ENCODE data around the gene HAUS7. TPM values are rescaled to one million over a fixed set of nuclear protein-coding genes. Genes with fewer than 3 reads are reported as not detected.
A peak's percentile ranks its signal among the peaks of the same experiment; 100 is the strongest.

HAUS7 gene
- total RNA-seq, 1 experiment from 2014 or later: 34.2 TPM

DNA sequence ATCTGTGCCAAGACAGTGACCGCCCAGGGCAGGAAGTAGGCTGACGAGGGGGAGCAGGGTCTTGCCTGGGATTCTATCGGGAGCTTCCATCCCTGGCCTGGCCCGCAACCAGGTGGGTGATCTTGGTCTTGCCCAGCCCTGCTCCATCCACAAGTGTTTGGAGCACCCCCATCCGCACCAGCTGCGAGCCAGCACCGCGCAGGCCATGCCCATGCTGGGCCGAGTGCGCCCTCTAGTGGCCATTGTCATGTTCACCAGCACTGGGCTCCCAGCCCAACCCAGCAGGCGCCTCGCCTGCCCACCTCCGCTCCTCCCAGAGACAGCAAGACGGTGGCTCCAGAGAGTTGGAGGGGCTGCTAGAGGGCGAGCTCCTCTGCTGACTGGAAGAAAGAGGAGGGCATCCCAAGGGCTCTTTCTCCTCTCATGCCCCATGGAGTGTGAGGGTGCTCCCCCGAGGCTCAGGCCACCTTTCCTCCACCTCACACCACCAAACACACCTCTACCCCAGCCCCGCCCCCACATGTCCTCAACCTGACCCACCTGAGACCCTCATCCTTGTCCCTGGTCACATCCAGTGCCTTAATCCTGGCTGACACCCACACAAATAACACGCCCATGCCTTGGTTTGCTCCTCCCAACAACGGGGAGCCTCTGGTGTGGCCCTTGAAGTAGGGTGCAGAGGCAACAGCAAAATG is 37.3 kb upstream of the HAUS7 start:
- Histone ChIP-seq H3K4me1 (replicated peaks) (no peaks in the 10 kb centered on the region), H3K27ac (no peak overlapping the region), H3K9me3 (replicated peaks) (no peaks in the 10 kb centered on the region), H3K27me3 (replicated peaks) (no peaks in the 10 kb centered on the region), H3K4me3 (no peak overlapping the region), H3K36me3 (no peaks in the 10 kb centered on the region)
- peak; percentile 33 to 72 for DNase-seq (ENCODE audit: low read depth in 1 of 2, low spot score in 2 of 2)

DNA sequence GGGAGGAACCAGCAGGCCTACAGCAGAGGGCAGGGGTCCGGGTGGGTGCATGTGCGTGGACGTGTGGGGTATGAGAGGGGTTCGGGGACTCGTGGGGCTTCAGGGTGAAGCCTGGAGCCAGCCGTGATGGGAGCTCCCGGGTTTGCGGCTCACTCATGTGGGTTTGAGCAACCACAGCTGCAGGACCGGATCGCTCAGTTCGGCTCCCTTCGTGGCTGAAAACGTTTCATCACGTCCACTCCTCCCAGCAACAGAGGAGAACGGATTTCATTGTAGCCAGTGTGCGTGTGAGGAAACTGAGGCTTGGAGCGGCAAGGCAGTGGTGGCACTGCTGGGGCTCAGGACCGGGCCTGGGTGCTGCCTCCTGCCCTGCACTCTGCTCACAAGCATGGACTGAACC is 35.0 kb upstream of the HAUS7 start:
- H3K9me3 ChIP-seq (replicated peaks): no peaks in the 10 kb centered on the region
- no peak overlapping the region for H3K4me3 ChIP-seq
- no peaks in the 10 kb centered on the region for H3K4me1 ChIP-seq (replicated peaks)
- H3K27ac ChIP-seq: no peak overlapping the region
- no peak for DNase-seq (ENCODE audit: low read depth in 1 of 2, low spot score in 2 of 2)
- H3K36me3 ChIP-seq: no peaks in the 10 kb centered on the region
- H3K27me3 ChIP-seq (replicated peaks): no peaks in the 10 kb centered on the region

DNA sequence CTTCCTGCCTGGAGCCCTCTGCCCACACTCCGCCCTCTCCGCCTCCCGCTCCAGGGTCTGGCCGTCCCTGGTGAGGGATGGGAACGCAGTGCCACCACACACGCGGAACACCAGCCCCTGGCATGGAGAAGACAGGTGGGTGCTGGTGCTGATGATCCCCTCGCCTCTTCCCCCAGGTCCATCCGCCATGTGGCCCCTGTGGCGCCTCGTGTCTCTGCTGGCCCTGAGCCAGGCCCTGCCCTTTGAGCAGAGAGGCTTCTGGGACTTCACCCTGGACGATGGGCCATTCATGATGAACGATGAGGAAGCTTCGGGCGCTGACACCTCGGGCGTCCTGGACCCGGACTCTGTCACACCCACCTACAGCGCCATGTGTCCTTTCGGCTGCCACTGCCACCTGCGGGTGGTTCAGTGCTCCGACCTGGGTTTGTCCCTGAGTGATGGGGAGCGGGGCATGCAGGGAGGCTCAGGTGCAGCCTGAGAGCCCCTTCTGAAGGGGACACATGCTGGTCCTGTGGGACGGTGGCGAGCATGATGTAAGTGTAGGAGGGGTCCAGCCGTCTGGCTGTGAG is 34.2 kb upstream of the HAUS7 start:
- Histone ChIP-seq H3K4me3 (no peak overlapping the region), H3K36me3 (no peaks in the 10 kb centered on the region), H3K27ac (no peak overlapping the region), H3K27me3 (replicated peaks) (no peaks in the 10 kb centered on the region), H3K9me3 (replicated peaks) (no peaks in the 10 kb centered on the region), H3K4me1 (replicated peaks) (no peaks in the 10 kb centered on the region)
- no peak for DNase-seq (ENCODE audit: low read depth in 1 of 2, low spot score in 2 of 2)

DNA sequence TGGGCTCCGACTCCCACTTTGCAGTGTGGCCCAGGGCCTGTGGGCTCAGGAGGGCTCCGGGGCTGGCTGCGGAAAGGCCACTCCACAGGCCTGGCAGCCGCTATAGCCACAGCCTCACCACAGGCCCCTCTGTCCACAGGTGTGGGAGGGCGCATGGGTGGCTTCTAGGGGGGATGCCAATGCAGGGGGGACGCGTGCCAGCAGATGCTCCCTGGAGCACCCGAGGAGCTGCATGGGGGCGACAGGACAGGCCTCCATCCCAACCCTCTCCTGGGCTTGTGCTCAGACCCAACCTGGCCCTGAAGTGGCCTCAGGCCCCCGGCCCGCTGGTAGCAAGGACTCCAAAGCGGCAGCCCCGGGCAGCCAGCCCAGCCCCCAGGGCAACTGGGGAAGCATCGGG is 32.4 kb upstream of the HAUS7 start:
- Histone ChIP-seq H3K4me3 (no peak overlapping the region), H3K27me3 (replicated peaks) (no peaks in the 10 kb centered on the region), H3K27ac (no peak overlapping the region), H3K9me3 (replicated peaks) (no peaks in the 10 kb centered on the region), H3K36me3 (no peaks in the 10 kb centered on the region), H3K4me1 (replicated peaks) (no peaks in the 10 kb centered on the region)
- DNase-seq (ENCODE audit: low read depth in 1 of 2, low spot score in 2 of 2): no peak

DNA sequence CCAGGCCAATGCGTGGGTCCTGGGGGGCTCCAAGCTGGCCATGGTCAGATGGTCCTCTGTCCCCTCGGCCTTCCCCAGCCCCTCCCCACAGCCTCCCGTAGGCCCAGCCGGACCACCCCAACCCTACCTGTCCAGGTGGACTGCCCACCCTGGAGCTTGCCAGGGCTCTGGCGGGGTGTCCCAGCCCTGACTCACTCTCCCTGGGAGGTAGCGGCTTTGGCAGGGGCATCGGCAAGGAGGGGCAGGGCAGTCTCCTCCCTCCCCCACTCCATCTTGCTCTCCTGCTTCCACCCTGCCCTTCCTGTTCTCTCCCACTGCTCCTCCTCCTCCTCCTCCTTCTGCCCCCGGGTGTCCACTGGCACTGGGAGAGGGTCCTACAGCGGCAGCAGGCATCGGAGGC is 31.8 kb upstream of the HAUS7 start:
- no peaks in the 10 kb centered on the region for H3K27me3 ChIP-seq (replicated peaks)
- no peak overlapping the region for H3K4me3 ChIP-seq
- no peak overlapping the region for H3K27ac ChIP-seq
- H3K36me3 ChIP-seq: no peaks in the 10 kb centered on the region
- no peak for DNase-seq (ENCODE audit: low read depth in 1 of 2, low spot score in 2 of 2)
- H3K4me1 ChIP-seq (replicated peaks): no peaks in the 10 kb centered on the region
- H3K9me3 ChIP-seq (replicated peaks): no peaks in the 10 kb centered on the region

DNA sequence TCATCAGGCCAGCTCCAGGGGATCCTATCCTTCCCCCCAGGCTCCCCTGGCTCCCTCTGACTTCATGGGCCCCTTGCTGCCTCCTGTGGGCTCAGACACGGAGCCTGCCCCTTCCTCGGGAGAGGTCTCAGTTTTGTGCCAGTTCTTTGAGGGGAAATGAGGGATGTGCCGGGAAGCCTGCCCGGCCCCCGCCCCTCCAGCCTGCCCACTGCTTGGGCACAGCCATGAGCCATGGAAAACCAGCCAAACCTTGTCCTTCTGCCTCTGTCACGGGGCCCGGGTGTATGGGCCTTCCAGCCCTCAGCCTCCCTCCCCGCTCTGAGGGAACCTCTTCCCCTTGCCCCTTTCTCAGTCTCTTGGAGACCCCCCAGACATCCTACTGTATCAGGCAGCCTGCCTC is 31.2 kb upstream of the HAUS7 start:
- no peak overlapping the region for H3K4me3 ChIP-seq
- no peaks in the 10 kb centered on the region for H3K9me3 ChIP-seq (replicated peaks)
- H3K27me3 ChIP-seq (replicated peaks): no peaks in the 10 kb centered on the region
- no peak overlapping the region for H3K27ac ChIP-seq
- no peaks in the 10 kb centered on the region for H3K4me1 ChIP-seq (replicated peaks)
- H3K36me3 ChIP-seq: no peaks in the 10 kb centered on the region
- no peak for DNase-seq (ENCODE audit: low read depth in 1 of 2, low spot score in 2 of 2)

DNA sequence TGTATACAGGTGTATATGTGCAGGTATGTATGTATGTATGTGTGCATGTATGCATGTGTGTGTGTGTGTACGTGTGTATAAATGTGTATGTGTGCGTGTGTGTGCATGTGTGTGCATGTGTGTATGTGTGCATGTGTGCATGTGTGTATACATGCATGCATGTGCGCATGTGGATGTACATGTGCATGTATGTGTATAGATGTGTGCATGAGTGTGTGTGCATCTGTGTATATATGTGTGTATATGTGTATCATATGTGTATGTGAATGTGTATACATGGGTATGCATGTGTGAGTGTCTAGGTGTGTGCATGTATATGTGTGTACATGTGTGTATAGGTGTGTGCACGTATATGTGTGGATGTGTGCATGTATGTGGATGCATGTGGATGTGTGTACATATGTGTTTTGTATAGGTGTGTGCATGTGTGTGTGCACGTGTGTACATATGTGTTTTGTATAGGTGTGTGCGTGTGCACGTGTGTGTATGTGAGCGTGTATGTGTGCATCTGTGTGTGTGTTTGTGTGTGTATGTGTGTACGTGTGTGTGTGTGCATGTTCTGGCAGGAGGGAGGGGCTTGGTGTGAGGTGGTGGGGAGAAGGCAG is 30.4 kb upstream of the HAUS7 start:
- no peaks in the 10 kb centered on the region for H3K27me3 ChIP-seq (replicated peaks)
- no peaks in the 10 kb centered on the region for H3K4me1 ChIP-seq (replicated peaks)
- no peak overlapping the region for H3K4me3 ChIP-seq
- no peak for DNase-seq (ENCODE audit: low read depth in 1 of 2, low spot score in 2 of 2)
- no peak overlapping the region for H3K27ac ChIP-seq
- H3K36me3 ChIP-seq: no peaks in the 10 kb centered on the region
- H3K9me3 ChIP-seq (replicated peaks): no peaks in the 10 kb centered on the region

DNA sequence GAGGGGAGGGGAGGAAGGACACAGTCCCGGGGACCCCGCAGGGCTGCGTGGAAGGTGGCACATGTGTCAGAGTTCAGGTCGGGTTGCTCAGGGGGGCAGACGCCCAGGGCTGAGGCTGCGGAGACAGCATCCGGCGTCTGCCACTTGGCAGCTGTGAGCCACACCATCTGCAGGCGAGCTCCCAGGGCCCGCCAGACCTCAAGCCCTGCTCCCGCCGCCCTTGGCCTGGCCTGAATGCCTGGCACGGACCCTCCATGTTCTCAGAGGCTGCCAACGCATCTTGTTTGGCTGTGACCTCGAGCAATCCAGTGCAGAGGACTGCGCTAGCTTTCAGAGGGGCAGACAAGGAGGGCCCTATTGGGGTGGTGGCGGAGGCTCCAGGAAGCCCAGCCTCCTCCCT is 29.5 kb upstream of the HAUS7 start:
- no peak for DNase-seq (ENCODE audit: low read depth in 1 of 2, low spot score in 2 of 2)
- Histone ChIP-seq H3K36me3 (no peaks in the 10 kb centered on the region), H3K4me1 (replicated peaks) (no peaks in the 10 kb centered on the region), H3K9me3 (replicated peaks) (no peaks in the 10 kb centered on the region), H3K27me3 (replicated peaks) (no peaks in the 10 kb centered on the region), H3K27ac (no peak overlapping the region), H3K4me3 (no peak overlapping the region)

DNA sequence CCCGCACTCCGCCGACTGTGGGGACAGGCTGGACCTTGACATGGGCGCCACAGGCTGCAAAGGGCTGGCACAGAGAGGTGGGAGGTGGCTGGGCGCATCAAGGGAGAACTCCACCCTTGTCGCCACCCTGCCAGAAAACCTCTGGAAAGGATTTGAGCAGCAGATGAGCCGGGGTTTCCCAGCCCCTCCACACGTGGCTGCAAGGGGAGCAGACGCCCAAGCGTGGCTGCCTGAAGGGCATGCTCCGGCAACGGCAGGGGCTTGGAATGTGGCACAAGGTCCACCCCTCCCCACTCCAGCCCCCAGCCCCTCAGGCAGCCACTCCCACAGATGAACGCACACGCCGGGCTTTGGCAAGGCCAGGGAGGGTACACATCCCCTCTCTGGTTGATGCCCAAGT is 29.0 kb upstream of the HAUS7 start:
- Histone ChIP-seq H3K4me3 (no peak overlapping the region), H3K27me3 (replicated peaks) (no peaks in the 10 kb centered on the region), H3K36me3 (no peaks in the 10 kb centered on the region), H3K27ac (no peak overlapping the region), H3K4me1 (replicated peaks) (no peaks in the 10 kb centered on the region), H3K9me3 (replicated peaks) (no peaks in the 10 kb centered on the region)
- DNase-seq (ENCODE audit: low read depth in 1 of 2, low spot score in 2 of 2): no peak

DNA sequence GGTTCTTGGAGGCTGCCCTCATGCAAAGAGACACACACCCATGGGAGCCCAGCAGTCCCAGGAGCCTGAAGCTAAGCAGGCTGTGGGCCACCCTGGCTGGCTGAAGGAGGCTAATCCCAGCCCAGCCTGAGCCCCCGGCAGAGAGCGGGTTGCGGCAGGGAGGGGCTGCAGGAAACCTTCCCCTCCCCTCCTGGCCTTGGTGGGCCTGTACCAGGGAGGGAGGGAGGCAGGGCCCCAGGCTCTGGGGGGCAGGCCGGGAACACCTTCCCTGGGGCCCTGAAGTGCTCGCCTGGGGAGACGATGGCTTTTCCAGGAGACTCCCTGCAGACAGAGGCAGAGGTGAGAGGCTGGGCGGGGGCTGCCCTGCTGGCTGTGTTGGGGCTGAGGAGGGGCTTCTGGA is 28.1 kb upstream of the HAUS7 start:
- Histone ChIP-seq H3K36me3 (no peaks in the 10 kb centered on the region), H3K27ac (no peak overlapping the region), H3K4me3 (no peak overlapping the region), H3K27me3 (replicated peaks) (no peaks in the 10 kb centered on the region), H3K4me1 (replicated peaks) (no peaks in the 10 kb centered on the region), H3K9me3 (replicated peaks) (no peaks in the 10 kb centered on the region)
- DNase-seq (ENCODE audit: low read depth in 1 of 2, low spot score in 2 of 2): no peak

DNA sequence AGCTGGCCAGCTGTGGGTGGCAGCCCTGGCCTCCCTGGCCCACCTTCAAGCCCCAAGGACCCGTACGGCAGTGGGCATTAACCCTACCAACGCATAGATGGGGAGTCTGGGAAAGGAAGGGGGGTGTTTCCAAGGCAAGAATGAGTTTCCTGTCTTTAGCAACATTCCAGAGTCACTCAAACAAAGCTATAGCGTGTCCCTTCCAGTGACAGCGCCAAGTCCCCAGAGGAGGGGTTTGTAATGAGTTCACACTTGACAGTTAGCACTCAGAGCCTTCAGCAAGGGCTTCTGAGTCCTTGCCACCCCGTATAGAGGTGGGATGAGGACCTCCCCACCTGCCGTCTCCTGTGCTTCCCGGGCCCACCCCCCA is 26.2 kb upstream of the HAUS7 start:
- DNase-seq (ENCODE audit: low read depth in 1 of 2, low spot score in 2 of 2): no peak
- no peaks in the 10 kb centered on the region for H3K9me3 ChIP-seq (replicated peaks)
- H3K4me3 ChIP-seq: no peak overlapping the region
- H3K27me3 ChIP-seq (replicated peaks): no peaks in the 10 kb centered on the region
- no peaks in the 10 kb centered on the region for H3K4me1 ChIP-seq (replicated peaks)
- H3K36me3 ChIP-seq: no peaks in the 10 kb centered on the region
- H3K27ac ChIP-seq: no peak overlapping the region

DNA sequence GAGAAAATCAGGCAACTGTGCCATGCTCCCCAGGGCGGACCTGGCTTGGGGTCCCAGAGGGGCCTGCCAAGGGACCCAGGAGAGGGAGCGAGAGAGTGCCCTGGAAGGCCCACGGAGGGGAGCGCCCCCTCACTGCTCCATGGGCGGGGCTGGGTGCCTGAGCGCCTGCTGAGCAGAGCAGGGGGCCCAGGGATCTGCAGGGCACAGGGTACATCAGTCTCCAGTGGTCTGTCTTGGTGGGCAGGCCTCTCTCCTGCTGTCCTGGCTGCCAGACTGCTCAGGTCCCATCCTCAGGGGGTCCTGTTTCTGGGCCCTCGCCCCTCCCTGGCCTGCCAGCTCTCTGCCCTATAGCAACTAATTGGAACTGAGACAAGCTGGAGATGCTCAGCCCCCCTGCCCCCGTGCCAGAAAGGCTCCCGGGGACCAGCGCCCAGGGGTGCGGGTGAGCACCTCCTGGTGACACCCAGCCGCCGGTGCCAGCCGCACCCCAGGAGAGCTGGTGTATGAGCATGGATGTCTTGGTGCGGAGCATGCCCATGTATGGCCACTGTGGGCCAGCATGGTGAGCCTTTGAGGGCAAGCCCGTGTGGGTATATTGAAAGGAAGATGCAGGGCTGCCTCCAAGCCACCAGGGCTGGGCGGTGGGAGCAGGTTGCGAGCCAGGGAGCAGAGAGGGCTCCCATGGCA is 25.7 kb upstream of the HAUS7 start:
- no peaks in the 10 kb centered on the region for H3K4me1 ChIP-seq (replicated peaks)
- no peaks in the 10 kb centered on the region for H3K27me3 ChIP-seq (replicated peaks)
- H3K36me3 ChIP-seq: no peaks in the 10 kb centered on the region
- no peaks in the 10 kb centered on the region for H3K9me3 ChIP-seq (replicated peaks)
- no peak for DNase-seq (ENCODE audit: low read depth in 1 of 2, low spot score in 2 of 2)
- no peak overlapping the region for H3K27ac ChIP-seq
- H3K4me3 ChIP-seq: no peak overlapping the region

DNA sequence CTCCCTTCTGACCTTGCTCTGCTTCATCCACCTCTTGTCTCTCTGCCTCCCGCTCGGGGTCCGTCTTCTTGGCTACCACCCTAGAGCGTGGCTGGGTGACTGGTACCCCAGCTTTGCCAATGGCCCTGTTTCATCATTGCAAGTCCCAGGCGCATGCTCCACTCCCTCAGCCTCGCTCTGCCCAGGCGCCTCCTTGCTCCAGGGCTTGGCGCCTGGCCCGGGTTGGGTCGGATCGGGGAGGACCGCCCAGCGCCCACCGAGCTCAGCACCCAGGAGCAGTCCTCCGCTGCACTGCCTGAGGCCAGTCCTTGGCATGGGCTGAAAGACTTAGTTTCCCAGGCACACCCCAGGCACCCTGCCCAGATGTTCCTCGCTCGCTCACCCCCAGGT is 25.0 kb upstream of the HAUS7 start:
- Histone ChIP-seq H3K36me3 (no peaks in the 10 kb centered on the region), H3K4me3 (no peak overlapping the region), H3K27me3 (replicated peaks) (no peaks in the 10 kb centered on the region), H3K9me3 (replicated peaks) (no peaks in the 10 kb centered on the region), H3K4me1 (replicated peaks) (no peaks in the 10 kb centered on the region), H3K27ac (no peak overlapping the region)
- DNase-seq (ENCODE audit: low read depth in 1 of 2, low spot score in 2 of 2): no peak

DNA sequence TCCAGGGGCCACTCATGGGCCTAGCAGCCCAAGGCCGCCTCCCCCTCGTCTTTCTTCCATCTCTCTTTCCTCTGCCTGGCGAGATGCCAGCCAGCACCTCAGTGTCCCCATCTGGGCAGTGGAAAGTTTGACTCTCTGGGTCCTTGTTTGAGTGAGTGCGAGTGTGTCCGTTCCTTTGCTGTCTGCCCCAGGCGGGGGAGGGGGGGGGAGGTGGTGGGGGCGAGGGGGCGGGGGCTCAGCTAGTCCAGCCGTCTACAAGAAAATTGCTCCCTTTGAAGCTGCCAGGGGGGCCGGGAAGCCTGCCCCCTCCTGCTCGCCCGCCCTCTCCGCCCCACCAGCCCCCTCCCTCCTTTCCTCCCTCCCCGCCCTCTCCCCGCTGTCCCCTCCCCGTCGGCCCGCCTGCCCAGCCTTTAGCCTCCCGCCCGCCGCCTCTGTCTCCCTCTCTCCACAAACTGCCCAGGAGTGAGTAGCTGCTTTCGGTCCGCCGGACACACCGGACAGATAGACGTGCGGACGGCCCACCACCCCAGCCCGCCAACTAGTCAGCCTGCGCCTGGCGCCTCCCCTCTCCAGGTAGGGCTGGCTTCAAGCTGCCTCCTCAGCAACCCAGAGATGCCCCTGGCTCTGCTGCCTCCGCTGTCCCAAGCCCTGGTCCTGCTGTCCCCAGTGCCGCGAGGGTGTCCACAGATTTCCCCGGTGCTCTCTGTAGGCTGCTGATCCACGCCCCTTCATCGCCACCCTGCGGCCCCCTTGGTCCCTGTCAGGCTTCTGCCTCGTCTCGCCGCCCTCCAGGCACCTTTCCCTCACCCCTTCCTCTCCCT is 24.4 kb upstream of the HAUS7 start, which contains the start of gene BGN:
Gene BGN (plus strand): TSS at position 440 of the 821 bp plus-strand sequence. CDS start 9,652 bp downstream, outside the sequence.
- Histone ChIP-seq H3K4me1 (replicated peaks) (no peaks in the 10 kb centered on the region), H3K4me3 (no peak within 1 kb of the TSS), H3K9me3 (replicated peaks) (no peaks in the 10 kb centered on the region), H3K36me3 (no peaks in the 10 kb centered on the region), H3K27ac (no peak within 1 kb of the TSS), H3K27me3 (replicated peaks) (no peaks in the 10 kb centered on the region)
- peak; percentile 23 to 46 for DNase-seq (ENCODE audit: low read depth in 1 of 2, low spot score in 2 of 2)
